DND-41 (cell line): ENCODE results near the gene MC2R.

Experiments used
- CTCF ChIP-seq: IDR thresholded peaks from 2 replicates; pipeline ENCODE4 v1.5.1; 2012; ENCODE audit warnings: borderline replicate concordance, low read length, moderate library complexity, mild to moderate bottlenecking; ENCODE audit not compliant: poor library complexity, severe bottlenecking; ENCODE audit errors: extremely low read depth
- EZH2 ChIP-seq: IDR thresholded peaks from 3 replicates; pipeline ENCODE4 v1.6.1; 2012; ENCODE audit warnings: borderline replicate concordance, low read depth, mild to moderate bottlenecking, moderate library complexity, low read length, inconsistent platforms; ENCODE audit not compliant: severe bottlenecking

- no peak for TF ChIP-seq CTCF
- TF ChIP-seq EZH2, result no peak
These were observed 2.1 kb upstream of the MC2R start for GRCh38 chr18:13917401-13917800.
